ENCODE measurements around the gene PAX3. TPM values are rescaled to one million over a fixed set of nuclear protein-coding genes. Genes with fewer than 3 reads are reported as not detected.

PAX3 gene
- total and polyA plus RNA-seq, 9 donors = not detected

DNA sequence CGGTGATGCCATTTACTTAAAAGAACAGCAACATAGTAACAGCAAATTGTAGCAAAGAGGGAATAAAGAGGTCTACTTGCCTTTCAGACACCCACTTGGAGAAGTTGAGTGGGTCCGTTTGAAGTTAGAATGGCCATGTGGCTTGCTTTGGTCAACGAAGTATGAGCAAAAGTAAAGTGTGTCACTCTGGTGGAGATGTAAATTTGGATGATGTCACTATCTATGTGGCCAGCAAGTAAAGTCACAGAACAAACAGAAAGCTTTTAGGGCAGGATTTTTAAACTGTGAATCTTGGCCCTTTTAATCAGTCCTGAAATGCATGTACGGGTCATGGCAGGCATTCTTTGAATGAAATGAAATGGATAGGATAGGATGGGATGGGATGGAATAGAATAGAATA, 120.3 kb downstream of the PAX3 start:
- WGBS, 3 donors = 80 to 87% (median 82%) methylated on average over 4 of the region's 4 CpGs

DNA sequence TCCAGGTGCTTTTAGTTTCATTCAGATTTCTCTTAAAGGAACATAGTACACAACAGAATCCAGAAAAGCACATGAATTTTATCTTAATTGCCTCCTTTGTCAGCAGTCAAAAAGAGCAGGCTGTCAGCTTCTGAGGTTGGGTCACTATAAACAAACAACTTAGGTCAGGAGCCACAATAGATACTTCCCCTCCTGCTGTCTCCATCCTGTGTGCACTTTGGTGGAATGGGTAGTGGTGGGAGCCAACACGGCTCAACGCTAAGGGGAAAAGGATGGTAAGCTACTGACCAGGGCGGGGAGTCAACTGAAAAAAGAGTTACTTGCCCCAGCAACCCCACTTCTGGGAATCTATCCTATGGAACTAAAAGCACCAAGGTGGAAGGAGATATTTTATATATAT, 121.9 kb downstream of the PAX3 start:
- no peaks in the 10 kb centered on the region for H3K9me3 ChIP-seq
- no peaks in the 10 kb centered on the region for H3K4me1 ChIP-seq (ENCODE audit: insufficient read depth)
- DNase-seq = no peak
- TF ChIP-seq, protein P1, sequence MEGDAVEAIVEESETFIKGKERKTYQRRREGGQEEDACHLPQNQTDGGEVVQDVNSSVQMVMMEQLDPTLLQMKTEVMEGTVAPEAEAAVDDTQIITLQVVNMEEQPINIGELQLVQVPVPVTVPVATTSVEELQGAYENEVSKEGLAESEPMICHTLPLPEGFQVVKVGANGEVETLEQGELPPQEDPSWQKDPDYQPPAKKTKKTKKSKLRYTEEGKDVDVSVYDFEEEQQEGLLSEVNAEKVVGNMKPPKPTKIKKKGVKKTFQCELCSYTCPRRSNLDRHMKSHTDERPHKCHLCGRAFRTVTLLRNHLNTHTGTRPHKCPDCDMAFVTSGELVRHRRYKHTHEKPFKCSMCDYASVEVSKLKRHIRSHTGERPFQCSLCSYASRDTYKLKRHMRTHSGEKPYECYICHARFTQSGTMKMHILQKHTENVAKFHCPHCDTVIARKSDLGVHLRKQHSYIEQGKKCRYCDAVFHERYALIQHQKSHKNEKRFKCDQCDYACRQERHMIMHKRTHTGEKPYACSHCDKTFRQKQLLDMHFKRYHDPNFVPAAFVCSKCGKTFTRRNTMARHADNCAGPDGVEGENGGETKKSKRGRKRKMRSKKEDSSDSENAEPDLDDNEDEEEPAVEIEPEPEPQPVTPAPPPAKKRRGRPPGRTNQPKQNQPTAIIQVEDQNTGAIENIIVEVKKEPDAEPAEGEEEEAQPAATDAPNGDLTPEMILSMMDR (IDR thresholded peaks at IDR 0.05) = no peak
- no peak for TF ChIP-seq POLR2A (IDR thresholded peaks at IDR 0.05)
- TF ChIP-seq EP300 (IDR thresholded peaks at IDR 0.05) = no peak
- no peaks in the 10 kb centered on the region for H3K27me3 ChIP-seq
- WGBS, 3 donors = 19 to 24% (median 19%) methylated on average over 3 of the region's 3 CpGs
- H3K4me3 ChIP-seq = no peak overlapping the region
- intact Hi-C loops (cut with DNase I) = no loop called here
- no peak overlapping the region for H3K27ac ChIP-seq
- H3K36me3 ChIP-seq = no peaks in the 10 kb centered on the region

More for the DNA sequence above, 120.3 kb downstream of the PAX3 start:
- Histone ChIP-seq H3K4me1 (ENCODE audit: insufficient read depth) (no peaks in the 10 kb centered on the region), H3K9me3 (no peaks in the 10 kb centered on the region), H3K27me3 (no peaks in the 10 kb centered on the region), H3K4me3 (no peak overlapping the region), H3K27ac (no peak overlapping the region), H3K36me3 (no peaks in the 10 kb centered on the region)
- intact Hi-C loops (cut with DNase I) = no loop called here
- TF ChIP-seq EP300 (IDR thresholded peaks at IDR 0.05) (no peak), POLR2A (IDR thresholded peaks at IDR 0.05) (no peak)
- TF ChIP-seq, protein P1 (IDR thresholded peaks at IDR 0.05) = no peak
- no peak for DNase-seq

DNA sequence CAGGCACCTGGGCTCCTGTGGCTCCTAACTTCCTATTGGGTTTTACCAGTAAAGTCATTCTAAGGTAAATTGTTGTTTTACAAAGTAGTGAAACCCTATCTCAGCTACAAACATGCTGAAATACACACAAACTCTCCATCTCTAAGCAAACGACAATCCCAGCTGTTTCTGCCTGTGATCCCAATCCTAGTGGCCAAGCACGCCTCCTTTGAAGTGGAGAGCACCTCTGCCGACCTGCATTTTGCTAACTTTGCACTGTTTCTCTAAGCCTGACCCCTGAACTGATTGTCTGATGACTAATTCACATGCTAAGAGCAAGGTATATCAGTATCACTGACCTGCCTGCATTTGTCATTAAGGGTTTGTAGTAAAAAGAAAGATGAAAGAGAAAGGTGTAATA, 124.3 kb downstream of the PAX3 start:
- Histone ChIP-seq H3K4me3 (no peak overlapping the region), H3K36me3 (no peaks in the 10 kb centered on the region), H3K9me3 (no peaks in the 10 kb centered on the region), H3K27ac (no peak overlapping the region), H3K27me3 (no peaks in the 10 kb centered on the region), H3K4me1 (ENCODE audit: insufficient read depth) (no peaks in the 10 kb centered on the region)
- TF ChIP-seq EP300 (IDR thresholded peaks at IDR 0.05) = no peak
- TF ChIP-seq, protein P1 (IDR thresholded peaks at IDR 0.05) = no peak
- TF ChIP-seq POLR2A (IDR thresholded peaks at IDR 0.05) = no peak
- WGBS, 3 donors = 5 to 9% (median 6%) methylated on average over 3 of the region's 3 CpGs
- intact Hi-C loops (cut with DNase I) = no loop called here
- no peak for DNase-seq

DNA sequence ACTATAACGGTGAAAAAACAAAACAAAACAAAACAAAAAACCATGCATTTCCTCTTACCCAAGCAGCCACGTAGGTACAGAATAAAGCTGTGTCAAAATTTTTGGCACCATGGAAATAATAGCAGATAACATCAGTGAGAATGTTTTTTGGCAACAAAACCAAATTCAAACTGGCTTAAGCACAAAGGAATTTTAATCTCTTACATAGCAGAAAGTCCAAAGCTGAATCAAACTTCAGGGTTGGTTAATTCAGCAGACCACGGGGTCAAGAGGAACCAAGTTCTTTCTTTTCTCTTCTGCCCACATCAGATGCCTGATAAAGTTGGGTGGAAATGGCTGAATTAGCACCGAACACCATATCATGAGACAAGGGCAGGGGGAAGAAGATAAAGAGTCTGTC, 129.5 kb downstream of the PAX3 start:
- WGBS, 3 donors = 25 to 37% (median 28%) methylated on average over 4 of the region's 4 CpGs
- H3K4me1 ChIP-seq (ENCODE audit: insufficient read depth) = no peaks in the 10 kb centered on the region

More for the DNA sequence above, 129.5 kb downstream of the PAX3 start:
- no peak for TF ChIP-seq EP300 (IDR thresholded peaks at IDR 0.05)
- no peak for TF ChIP-seq POLR2A (IDR thresholded peaks at IDR 0.05)
- TF ChIP-seq, protein P1 (IDR thresholded peaks at IDR 0.05) = no peak
- no peak for DNase-seq
- Histone ChIP-seq H3K9me3 (no peaks in the 10 kb centered on the region), H3K27ac (no peak overlapping the region), H3K27me3 (no peaks in the 10 kb centered on the region), H3K4me3 (no peak overlapping the region), H3K36me3 (no peaks in the 10 kb centered on the region)
- intact Hi-C loops (cut with DNase I) = no loop called here
